GM12891 (cell line): ENCODE results near the gene PCDHA1. TPM values are rescaled to one million over a fixed set of nuclear protein-coding genes. Genes with fewer than 3 reads are reported as not detected.
"Not testable (repeated sequence)": the region's sequence is repeated elsewhere in the genome, so short reads cannot be mapped to it uniquely, and the experiment has no call there.

Source experiments
- DNase-seq: peaks from one replicate; pipeline ENCODE4 v3.0.0; 2011; ENCODE audit warnings: low spot score; ENCODE audit not compliant: insufficient read length
- FAIRE-seq: peaks from 2 replicates; lab custom pipeline; 2011; peaks lifted over from hg19 to GRCh38; lab: Jason Lieb, UNC
- PAX5 ChIP-seq: IDR thresholded peaks from 2 replicates; pipeline ENCODE4 v1.6.1; 2011; ENCODE audit warnings: low read length, moderate library complexity, mild to moderate bottlenecking; ENCODE audit not compliant: insufficient read depth, severe bottlenecking
- POLR2A ChIP-seq: IDR thresholded peaks from 2 replicates; pipeline ENCODE4 v1.6.1; 2011; ENCODE audit warnings: low read depth, low read length, control low read depth
- POLR2AphosphoS5 ChIP-seq: IDR thresholded peaks from 2 replicates; pipeline ENCODE4 v1.6.1; 2011; ENCODE audit warnings: low read depth, low read length, control low read depth
- POU2F2 ChIP-seq: IDR thresholded peaks from 2 replicates; pipeline ENCODE4 v1.6.1; 2011; ENCODE audit warnings: low read depth, mild to moderate bottlenecking, control low read depth, low read length, moderate library complexity
- SPI1 ChIP-seq: IDR thresholded peaks from 2 replicates; pipeline ENCODE4 v1.6.1; 2011; ENCODE audit warnings: low read depth, low read length, control low read depth
- TAF1 ChIP-seq: IDR thresholded peaks from 2 replicates; pipeline ENCODE4 v1.6.1; 2011; ENCODE audit warnings: low read depth, low read length, control low read depth
- polyA plus RNA-seq: library from polyadenylated mRNA; unstranded; fragments of >200 nt; gene quantifications from one replicate; pipeline ENCODE4 v1.2.1, GENCODE V29; 2012; ENCODE audit warnings: low read depth, missing spikeins, inconsistent platforms; ENCODE audit not compliant: missing spikeins

Gene PCDHA1
- 0.05 TPM for polyA plus RNA-seq

DNA sequence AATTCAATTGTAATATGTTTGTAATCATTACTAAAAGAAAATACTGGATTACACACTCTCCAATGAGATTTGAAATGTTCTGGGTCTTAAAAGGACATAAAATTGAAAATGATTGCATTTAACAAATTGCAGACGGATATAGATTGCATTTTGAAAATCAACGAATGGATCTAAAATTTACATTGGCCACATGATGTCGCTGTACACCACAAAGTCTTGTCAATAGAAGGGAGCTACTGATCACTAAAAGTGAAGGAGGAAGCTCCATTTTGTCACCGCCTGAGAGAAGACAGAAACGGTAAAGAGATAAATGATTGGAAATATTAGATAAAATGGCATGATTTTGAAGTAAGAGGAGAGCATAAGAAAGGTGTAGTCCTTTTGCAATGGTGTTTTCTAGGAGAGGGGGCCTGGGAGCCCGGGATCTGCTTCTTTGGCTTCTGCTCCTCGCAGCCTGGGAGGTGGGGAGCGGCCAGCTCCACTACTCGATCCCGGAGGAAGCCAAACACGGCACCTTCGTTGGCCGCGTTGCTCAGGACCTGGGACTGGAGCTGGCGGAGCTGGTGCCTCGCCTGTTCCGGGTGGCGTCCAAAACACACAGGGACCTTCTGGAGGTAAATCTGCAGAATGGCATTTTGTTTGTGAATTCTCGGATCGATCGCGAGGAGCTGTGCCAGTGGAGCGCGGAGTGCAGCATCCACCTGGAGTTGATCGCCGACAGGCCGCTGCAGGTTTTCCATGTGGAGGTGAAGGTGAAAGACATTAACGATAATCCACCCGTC, at the start of gene PCDHA1:
Gene PCDHA1 (plus strand): TSS at position 236 of the 782 bp plus-strand sequence.
- no peak for TF ChIP-seq SPI1
- TF ChIP-seq POLR2AphosphoS5: no peak
- no peak for TF ChIP-seq POLR2A
- no peak for TF ChIP-seq PAX5
- no peak for TF ChIP-seq TAF1
- TF ChIP-seq POU2F2: no peak
- FAIRE-seq: no peak
- no peak for DNase-seq

- no peak for DNase-seq
- TF ChIP-seq PAX5 (no peak), SPI1 (no peak), TAF1 (no peak), POLR2A (no peak), POLR2AphosphoS5 (no peak), POU2F2 (no peak)
- FAIRE-seq: no peak
Measured at GRCh38 chr5:140737486-140737885, 48.5 kb upstream of the PCDHA1 start.

DNA sequence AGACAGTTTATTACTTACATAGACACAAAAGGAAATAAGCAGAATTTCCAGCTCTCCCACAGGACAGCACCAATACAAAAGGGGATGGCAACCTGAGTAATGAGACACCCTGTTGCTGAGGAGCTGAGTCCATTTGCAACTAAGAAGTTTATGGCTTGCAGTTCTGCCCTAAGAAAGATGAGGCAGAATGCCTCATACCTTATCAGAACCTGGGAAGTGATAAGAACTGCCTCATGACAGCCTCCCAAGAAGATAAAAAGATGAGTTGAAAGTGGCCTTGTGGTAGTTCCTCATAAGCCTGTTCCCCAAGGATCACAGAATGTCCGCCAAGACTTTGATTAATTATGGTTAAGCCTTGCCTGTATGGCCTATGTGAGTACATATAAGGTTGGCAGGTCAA, 44.0 kb upstream of the PCDHA1 start:
- no peak for FAIRE-seq
- TF ChIP-seq POLR2AphosphoS5 (no peak), SPI1 (no peak)
- no peak for DNase-seq

DNA sequence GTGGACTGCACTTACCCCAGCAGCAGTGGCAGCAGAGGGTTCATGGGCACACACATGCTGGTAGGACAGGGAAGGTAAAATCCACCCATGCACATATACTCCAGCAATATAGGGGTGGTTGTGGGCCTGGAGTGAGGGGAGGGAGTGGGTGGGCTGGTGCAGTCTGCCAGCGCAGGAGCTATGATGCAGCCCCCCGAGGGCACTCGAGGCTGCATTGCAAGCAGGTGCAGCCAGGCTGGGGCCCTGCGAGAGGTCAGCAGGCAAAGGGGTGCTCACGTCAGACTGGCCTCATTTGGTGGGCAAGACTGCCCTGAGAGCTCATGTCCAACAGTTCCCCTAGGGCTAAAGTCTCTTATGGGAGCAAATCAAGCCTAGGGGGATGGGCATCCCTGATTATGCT, 32.4 kb upstream of the PCDHA1 start:
- TF ChIP-seq PAX5 (no peak), TAF1 (no peak), POLR2A (no peak)
- DNase-seq (no peak), FAIRE-seq (no peak)

DNA sequence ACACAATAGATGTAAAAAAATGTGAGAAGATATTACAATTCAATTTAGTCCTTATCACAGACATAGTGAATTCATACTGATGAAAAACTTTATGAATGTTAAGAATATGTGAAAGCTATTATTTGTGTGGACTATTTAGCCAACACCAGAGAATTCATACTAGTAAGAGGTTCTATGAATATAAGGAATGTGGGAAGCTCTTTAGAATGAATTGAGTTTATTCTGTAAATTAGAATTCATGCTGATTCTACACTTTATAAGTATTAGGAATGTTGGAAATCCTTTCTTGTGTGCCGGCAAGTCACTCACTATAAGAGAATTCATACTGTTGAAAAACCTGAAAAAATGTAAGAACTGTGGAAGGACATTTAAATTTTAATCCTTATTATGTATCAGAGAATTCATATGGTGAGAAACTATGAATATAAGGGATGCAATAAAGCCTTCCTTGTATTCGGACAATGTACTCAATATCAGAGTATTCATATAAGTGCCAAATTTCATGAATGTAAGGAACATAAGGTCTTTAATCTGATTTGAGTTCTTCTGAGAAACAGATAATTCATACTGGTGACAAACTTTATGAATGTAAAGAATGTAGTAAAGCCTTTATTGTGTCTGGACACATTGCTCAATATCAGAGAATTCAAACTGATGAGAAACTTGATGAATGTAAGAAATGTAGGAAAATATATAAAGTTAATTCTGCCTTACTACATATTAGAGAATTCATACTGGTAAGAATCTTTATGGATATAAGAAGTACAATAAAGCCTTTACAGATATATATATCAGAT, 21.6 kb upstream of the PCDHA1 start:
- DNase-seq: no peak
- FAIRE-seq: no peak
- TF ChIP-seq POLR2AphosphoS5 (no peak), PAX5 (no peak), TAF1 (no peak), POU2F2 (no peak), SPI1 (no peak), POLR2A (no peak)

DNA sequence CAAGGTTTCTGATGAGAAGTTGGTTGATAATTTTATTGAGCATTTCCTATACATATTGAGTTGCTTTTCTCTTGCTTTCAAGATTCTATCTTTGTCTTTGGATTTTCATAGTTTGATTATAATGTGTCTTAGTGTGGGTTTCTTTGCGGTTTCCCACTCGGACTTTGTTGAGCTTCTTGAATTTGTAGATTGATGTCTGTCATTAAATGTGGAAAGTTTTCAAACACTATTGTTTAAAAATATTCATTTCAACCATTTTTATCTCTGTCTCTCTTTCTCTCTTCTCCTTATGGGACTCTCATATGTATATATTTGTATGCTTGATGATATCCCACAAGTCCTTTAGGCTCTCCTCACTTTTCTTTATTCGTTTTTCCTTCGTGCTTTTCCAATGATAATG, 18.5 kb upstream of the PCDHA1 start:
- FAIRE-seq (no peak), DNase-seq (no peak)

GRCh38 chr5:140780512-140780911, 5.4 kb upstream of the PCDHA1 start:
- TF ChIP-seq POLR2A: no peak
- no peak for TF ChIP-seq TAF1
- no peak for TF ChIP-seq PAX5

More for the DNA sequence above, 18.5 kb upstream of the PCDHA1 start:
- TF ChIP-seq POU2F2 (no peak), POLR2AphosphoS5 (no peak), PAX5 (no peak)

DNA sequence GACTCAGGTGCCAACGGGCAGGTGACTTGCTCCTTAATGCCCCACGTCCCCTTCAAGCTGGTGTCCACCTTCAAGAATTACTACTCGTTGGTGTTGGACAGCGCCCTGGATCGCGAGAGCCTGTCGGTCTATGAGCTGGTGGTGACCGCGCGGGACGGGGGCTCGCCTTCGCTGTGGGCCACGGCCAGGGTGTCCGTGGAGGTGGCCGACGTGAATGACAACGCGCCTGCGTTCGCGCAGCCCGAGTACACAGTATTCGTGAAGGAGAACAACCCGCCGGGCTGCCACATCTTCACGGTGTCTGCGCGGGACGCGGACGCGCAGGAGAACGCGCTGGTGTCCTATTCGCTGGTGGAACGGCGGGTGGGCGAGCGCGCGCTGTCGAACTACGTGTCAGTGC, 1.5 kb downstream of the PCDHA1 start:
- FAIRE-seq, DNase-seq: not testable (repeated sequence)

More at GRCh38 chr5:140780512-140780911, 5.4 kb upstream of the PCDHA1 start:
- FAIRE-seq (no peak), DNase-seq (no peak)

DNA sequence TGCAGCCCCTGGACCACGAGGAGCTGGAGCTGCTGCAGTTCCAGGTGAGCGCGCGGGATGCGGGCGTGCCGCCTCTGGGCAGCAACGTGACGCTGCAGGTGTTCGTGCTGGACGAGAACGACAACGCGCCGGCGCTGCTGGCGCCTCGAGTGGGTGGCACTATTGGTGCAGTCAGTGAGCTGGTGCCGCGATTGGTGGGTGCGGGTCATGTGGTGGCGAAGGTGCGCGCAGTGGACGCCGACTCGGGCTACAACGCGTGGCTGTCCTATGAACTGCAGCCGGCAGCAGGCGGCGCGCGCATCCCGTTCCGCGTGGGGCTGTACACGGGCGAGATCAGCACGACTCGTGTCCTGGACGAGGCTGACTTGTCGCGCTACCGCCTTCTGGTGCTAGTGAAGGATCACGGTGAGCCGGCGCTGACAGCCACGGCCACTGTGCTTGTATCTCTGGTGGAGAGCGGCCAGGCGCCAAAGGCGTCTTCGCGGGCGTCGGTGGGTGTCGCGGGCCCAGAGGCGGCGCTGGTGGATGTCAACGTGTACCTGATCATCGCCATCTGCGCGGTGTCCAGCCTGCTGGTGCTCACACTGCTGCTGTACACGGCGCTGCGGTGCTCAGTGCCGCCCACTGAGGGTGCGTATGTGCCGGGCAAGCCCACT, 2.0 kb downstream of the PCDHA1 start:
- FAIRE-seq, DNase-seq: not testable (repeated sequence)

GRCh38 chr5:140791089-140791488, 5.1 kb downstream of the PCDHA1 start:
- TF ChIP-seq TAF1 (no peak), POLR2AphosphoS5 (no peak), SPI1 (no peak), POU2F2 (no peak), PAX5 (no peak), POLR2A (no peak)
- FAIRE-seq (no peak), DNase-seq (no peak)
